ENCODE data around the gene PIP5K1C. TPM values are rescaled to one million over a fixed set of nuclear protein-coding genes. Genes with fewer than 3 reads are reported as not detected.

The PIP5K1C gene
- polyA plus RNA-seq, 1 donor (not counting 4 experiments of a cell fraction or from before 2014, with no cell fraction given), result 3.6 TPM

- Histone ChIP-seq H3K4me2 (ENCODE audit: control insufficient read depth, extremely low read depth, insufficient read depth, low read depth, low read length) (no peak overlapping the region), H3K4me3 (ENCODE audit: control insufficient read depth in 2 of 3, extremely low read depth in 1 of 3, insufficient read depth in 2 of 3, low read depth in 1 of 3, low read length in 3 of 3) (no peak overlapping the region), H3K27me3 (ENCODE audit: control insufficient read depth, extremely low read depth, insufficient read depth, low read length) (no peaks in the 10 kb centered on the region), H3K9me1 (ENCODE audit: control insufficient read depth, extremely low read depth, insufficient read depth, low read length) (no peaks in the 10 kb centered on the region), H2AFZ (ENCODE audit: control insufficient read depth, low read length) (no peak overlapping the region), H3K79me2 (ENCODE audit: control insufficient read depth, insufficient read depth, low read length) (no peaks in the 10 kb centered on the region), H3K9ac (ENCODE audit: control insufficient read depth, extremely low read depth, insufficient read depth, low read length) (no peak overlapping the region), H3K4me1 (ENCODE audit: control insufficient read depth, extremely low read depth, insufficient read depth, low read length) (peaks cover 7% of the 10 kb centered on the region), H3K36me3 (ENCODE audit: control insufficient read depth in 2 of 2, extremely low read depth in 1 of 2, insufficient read depth in 2 of 2, low read length in 2 of 2) (no peaks in the 10 kb centered on the region), H3K9me3 (ENCODE audit: control insufficient read depth, low read depth, low read length) (no peaks in the 10 kb centered on the region), H3K27ac (ENCODE audit: control insufficient read depth, insufficient read depth, low read length) (no peak overlapping the region), H4K20me1 (ENCODE audit: control insufficient read depth, extremely low read depth, insufficient read depth, low read length) (peaks cover 11% of the 10 kb centered on the region)
- DNase-seq (ENCODE audit: low read depth, low spot score) (no peak), FAIRE-seq (no peak)
- TF ChIP-seq EZH2 (IDR thresholded peaks at IDR 0.05; ENCODE audit: low read length), result no peak
- TF ChIP-seq, protein P1, sequence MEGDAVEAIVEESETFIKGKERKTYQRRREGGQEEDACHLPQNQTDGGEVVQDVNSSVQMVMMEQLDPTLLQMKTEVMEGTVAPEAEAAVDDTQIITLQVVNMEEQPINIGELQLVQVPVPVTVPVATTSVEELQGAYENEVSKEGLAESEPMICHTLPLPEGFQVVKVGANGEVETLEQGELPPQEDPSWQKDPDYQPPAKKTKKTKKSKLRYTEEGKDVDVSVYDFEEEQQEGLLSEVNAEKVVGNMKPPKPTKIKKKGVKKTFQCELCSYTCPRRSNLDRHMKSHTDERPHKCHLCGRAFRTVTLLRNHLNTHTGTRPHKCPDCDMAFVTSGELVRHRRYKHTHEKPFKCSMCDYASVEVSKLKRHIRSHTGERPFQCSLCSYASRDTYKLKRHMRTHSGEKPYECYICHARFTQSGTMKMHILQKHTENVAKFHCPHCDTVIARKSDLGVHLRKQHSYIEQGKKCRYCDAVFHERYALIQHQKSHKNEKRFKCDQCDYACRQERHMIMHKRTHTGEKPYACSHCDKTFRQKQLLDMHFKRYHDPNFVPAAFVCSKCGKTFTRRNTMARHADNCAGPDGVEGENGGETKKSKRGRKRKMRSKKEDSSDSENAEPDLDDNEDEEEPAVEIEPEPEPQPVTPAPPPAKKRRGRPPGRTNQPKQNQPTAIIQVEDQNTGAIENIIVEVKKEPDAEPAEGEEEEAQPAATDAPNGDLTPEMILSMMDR (optimal IDR thresholded peaks at IDR 0.05 in 1 of 3, IDR thresholded peaks at IDR 0.05 in 1 of 3, conservative IDR thresholded peaks at IDR 0.05 in 1 of 3; ENCODE audit: extremely low read depth in 1 of 3, insufficient read depth in 2 of 3, low read length in 3 of 3), result no peak
- dilution Hi-C loops (cut with MboI; ENCODE audit: extremely low pct_ligation_motif_present, low sequenced_read_pairs), result no loop called here
Observed at GRCh38 chr19:3672575-3672948, 27.7 kb downstream of the PIP5K1C start.

DNA sequence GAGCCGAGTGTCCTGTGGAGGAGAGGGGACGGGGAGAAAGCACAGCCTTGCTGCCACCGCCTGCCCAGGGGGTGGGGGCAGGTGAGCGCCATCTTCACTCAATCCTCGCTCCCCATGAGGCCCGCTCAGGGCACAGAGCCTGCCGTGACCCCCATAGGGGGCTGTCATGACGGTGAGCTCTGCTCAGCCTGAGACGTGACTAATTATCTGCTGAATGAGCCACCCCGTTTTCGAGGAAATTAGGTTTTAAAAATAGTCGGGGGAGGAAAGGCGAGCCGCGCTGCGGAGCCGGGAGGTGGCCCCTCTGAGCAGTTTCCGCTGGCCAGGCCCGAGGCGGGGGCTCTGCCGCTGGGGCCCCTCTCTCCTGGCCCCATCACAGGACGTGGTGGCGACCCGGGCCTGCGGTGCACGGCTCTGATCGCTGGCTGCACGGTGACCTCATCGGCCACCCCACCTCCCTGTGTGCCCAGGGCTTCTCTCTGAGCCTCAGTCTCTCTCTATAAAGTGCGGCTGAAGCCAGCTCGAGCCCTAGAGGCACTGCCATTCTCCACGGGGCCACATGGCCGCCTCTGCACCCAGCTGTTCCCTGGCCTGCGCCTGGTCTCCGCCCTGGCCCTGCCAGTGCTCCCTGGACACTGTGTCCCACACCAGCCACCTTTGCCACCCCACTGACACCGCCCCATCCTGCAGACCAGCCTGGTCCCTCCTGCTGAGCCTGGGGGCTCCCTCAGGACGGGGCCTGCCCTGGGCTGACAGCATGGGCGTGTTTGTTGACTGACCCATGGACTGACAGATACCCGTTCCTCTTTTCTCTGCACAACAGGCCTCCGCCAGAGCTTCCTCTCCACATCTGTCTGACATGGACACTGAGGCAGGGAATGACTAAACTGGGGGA lies 28.3 kb downstream of the PIP5K1C start:
- H3K27me3 ChIP-seq (ENCODE audit: control insufficient read depth, extremely low read depth, insufficient read depth, low read length), result no peaks in the 10 kb centered on the region
- H3K4me3 ChIP-seq (ENCODE audit: control insufficient read depth in 2 of 3, extremely low read depth in 1 of 3, insufficient read depth in 2 of 3, low read depth in 1 of 3, low read length in 3 of 3), result no peak overlapping the region
- DNase-seq (ENCODE audit: low read depth, low spot score) (no peak), FAIRE-seq (no peak)
- H3K4me1 ChIP-seq (ENCODE audit: control insufficient read depth, extremely low read depth, insufficient read depth, low read length), result peaks cover 7% of the 10 kb centered on the region
- H3K9me1 ChIP-seq (ENCODE audit: control insufficient read depth, extremely low read depth, insufficient read depth, low read length), result no peaks in the 10 kb centered on the region
- H3K9me3 ChIP-seq (ENCODE audit: control insufficient read depth, low read depth, low read length), result no peaks in the 10 kb centered on the region
- H3K27ac ChIP-seq (ENCODE audit: control insufficient read depth, insufficient read depth, low read length), result no peak overlapping the region
- no peak overlapping the region for H2AFZ ChIP-seq (ENCODE audit: control insufficient read depth, low read length)
- peaks cover 0 to 2% of the 10 kb centered on the region in 2 experiments for H3K36me3 ChIP-seq (ENCODE audit: control insufficient read depth in 2 of 2, extremely low read depth in 1 of 2, insufficient read depth in 2 of 2, low read length in 2 of 2)
- no peak overlapping the region for H3K9ac ChIP-seq (ENCODE audit: control insufficient read depth, extremely low read depth, insufficient read depth, low read length)
- peaks cover 11% of the 10 kb centered on the region for H4K20me1 ChIP-seq (ENCODE audit: control insufficient read depth, extremely low read depth, insufficient read depth, low read length)
- dilution Hi-C loops (cut with MboI; ENCODE audit: extremely low pct_ligation_motif_present, low sequenced_read_pairs), result no loop called here
- TF ChIP-seq, protein P1 (optimal IDR thresholded peaks at IDR 0.05 in 1 of 3, IDR thresholded peaks at IDR 0.05 in 1 of 3, conservative IDR thresholded peaks at IDR 0.05 in 1 of 3; ENCODE audit: extremely low read depth in 1 of 3, insufficient read depth in 2 of 3, low read length in 3 of 3), result no peak
- TF ChIP-seq EZH2 (IDR thresholded peaks at IDR 0.05; ENCODE audit: low read length), result no peak
- no peak overlapping the region for H3K4me2 ChIP-seq (ENCODE audit: control insufficient read depth, extremely low read depth, insufficient read depth, low read depth, low read length)
- H3K79me2 ChIP-seq (ENCODE audit: control insufficient read depth, insufficient read depth, low read length), result no peaks in the 10 kb centered on the region

All from keratinocyte (primary cell).